ENCODE data around the gene AGO1. TPM values are rescaled to one million over a fixed set of nuclear protein-coding genes. Genes with fewer than 3 reads are reported as not detected.

The AGO1 gene
- total RNA-seq, 1 donor: 20.3 TPM

- TF ChIP-seq CTCF (IDR thresholded peaks at IDR 0.05; ENCODE audit: insufficient read depth, low read length): no peak
- DNase-seq (ENCODE audit: low read depth): peak; percentile 38
- H3K4me3 ChIP-seq (ENCODE audit: low read depth, low read length): no peak overlapping the region
Observed at GRCh38 chr1:35876988-35877387, 6.0 kb upstream of the AGO1 start.

DNA sequence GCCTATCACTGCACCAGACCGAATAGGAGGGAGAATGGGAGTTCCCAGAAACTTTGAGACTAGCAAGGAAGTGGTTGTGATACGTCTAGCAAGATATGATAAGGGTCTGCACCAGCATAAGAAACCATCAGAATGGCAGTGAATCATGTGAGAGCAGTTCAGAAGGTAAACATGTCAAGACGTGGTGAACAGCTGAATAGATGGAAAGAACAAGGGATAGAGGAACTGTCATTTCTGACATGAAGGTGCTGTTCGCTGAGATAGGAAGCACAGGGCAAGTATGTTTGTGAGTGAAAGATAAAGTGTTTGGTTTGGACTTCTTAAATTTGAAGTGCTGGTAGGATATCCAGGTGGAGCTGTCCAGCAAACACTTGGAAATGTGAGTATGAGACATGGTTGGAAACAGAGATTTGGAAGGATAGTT is 1.1 kb upstream of the AGO1 start:
- H3K4me3 ChIP-seq (ENCODE audit: low read depth, low read length): no peak overlapping the region
- peak; percentile 18 for DNase-seq (ENCODE audit: low read depth)
- TF ChIP-seq CTCF (IDR thresholded peaks at IDR 0.05; ENCODE audit: insufficient read depth, low read length): no peak

- no peak for DNase-seq (ENCODE audit: low read depth)
- no peak for TF ChIP-seq CTCF (IDR thresholded peaks at IDR 0.05; ENCODE audit: insufficient read depth, low read length)
- H3K4me3 ChIP-seq (ENCODE audit: low read depth, low read length): peak overlapping the region; percentile 53
Observed at GRCh38 chr1:35882586-35882944, 444 bp upstream of the AGO1 start.

DNA sequence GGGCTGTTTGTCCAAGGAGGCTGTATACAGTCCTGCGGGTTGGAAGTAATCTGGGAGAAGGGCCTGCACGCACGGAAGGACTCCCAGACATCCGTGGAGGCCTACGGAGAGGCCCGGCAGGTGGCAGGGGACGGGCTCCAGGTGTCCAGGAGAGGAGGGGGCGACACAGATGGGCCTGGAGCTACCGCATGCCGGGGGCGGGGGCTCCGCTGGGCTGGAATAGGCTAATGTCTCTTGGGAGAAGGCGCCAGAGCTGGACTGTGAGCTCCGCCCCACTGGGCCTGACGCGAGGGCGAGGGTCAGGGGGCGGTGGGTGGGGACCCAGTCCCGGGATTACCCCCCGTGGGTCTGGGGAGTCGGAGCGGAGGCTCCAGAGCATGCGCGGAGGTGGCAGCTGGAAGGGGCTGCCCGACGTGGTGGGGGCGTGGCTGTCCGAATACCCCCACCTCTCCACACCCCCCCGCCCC is 659 bp downstream of the AGO1 start:
- TF ChIP-seq CTCF (IDR thresholded peaks at IDR 0.05; ENCODE audit: insufficient read depth, low read length): no peak
- H3K4me3 ChIP-seq (ENCODE audit: low read depth, low read length): peak overlapping the region; percentile 100
- peak; percentile 11 for DNase-seq (ENCODE audit: low read depth)

GRCh38 chr1:35884934-35885333 is 1.9 kb downstream of the AGO1 start:
- DNase-seq (ENCODE audit: low read depth): no peak
- no peak overlapping the region for H3K4me3 ChIP-seq (ENCODE audit: low read depth, low read length)
- no peak for TF ChIP-seq CTCF (IDR thresholded peaks at IDR 0.05; ENCODE audit: insufficient read depth, low read length)

DNA sequence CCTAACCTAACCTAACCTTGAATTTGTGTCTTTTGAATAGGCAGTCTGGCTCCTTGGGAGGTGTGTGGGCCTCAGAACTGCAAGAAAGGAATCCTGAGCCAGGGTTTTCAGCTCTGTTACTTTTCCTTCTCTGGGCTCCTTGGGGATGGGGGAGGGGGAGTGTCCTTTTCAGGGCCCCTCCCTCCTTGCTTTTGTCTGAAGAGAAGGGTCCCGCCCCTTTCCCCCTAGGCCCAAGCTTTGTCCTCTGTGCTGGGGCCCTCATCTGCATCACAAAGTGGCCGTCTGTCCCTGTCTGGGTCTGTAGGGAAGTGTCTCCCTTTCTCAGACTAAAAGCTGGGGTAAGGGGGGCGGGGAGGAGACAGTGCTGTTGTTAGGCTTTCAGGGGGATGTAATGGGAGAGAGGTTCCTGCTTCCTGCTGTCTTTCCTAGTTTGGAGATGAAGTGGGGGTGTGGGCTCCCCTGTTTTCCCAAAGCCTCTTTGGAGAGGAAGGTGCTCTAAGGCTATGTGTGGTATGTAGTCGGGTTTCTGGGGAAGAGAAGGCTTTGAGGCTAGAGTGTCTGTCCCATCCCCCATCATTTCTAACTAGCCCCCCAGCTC is 3.1 kb downstream of the AGO1 start:
- TF ChIP-seq CTCF (IDR thresholded peaks at IDR 0.05; ENCODE audit: insufficient read depth, low read length): no peak
- no peak overlapping the region for H3K4me3 ChIP-seq (ENCODE audit: low read depth, low read length)
- no peak for DNase-seq (ENCODE audit: low read depth)
